ENCODE data around the gene RADIL. TPM values are rescaled to one million over a fixed set of nuclear protein-coding genes. Genes with fewer than 3 reads are reported as not detected.

Gene RADIL
- total RNA-seq, 3 donors from 2014 or later (not counting 1 experiment from before 2014, with no cell fraction given): not detected

- Mint-ChIP-seq H3K36me3 (no peaks in the 10 kb centered on the region), H3K9me3 (no peaks in the 10 kb centered on the region), H3K4me1 (peaks cover 0 to 5% of the 10 kb centered on the region in 2 donors), H3K4me3 (no peak overlapping the region), H3K27ac (no peak overlapping the region), H3K27me3 (ENCODE audit: low read depth in 2 of 2) (peaks cover 0 to 3% of the 10 kb centered on the region in 2 donors)
- TF ChIP-seq, protein P1, sequence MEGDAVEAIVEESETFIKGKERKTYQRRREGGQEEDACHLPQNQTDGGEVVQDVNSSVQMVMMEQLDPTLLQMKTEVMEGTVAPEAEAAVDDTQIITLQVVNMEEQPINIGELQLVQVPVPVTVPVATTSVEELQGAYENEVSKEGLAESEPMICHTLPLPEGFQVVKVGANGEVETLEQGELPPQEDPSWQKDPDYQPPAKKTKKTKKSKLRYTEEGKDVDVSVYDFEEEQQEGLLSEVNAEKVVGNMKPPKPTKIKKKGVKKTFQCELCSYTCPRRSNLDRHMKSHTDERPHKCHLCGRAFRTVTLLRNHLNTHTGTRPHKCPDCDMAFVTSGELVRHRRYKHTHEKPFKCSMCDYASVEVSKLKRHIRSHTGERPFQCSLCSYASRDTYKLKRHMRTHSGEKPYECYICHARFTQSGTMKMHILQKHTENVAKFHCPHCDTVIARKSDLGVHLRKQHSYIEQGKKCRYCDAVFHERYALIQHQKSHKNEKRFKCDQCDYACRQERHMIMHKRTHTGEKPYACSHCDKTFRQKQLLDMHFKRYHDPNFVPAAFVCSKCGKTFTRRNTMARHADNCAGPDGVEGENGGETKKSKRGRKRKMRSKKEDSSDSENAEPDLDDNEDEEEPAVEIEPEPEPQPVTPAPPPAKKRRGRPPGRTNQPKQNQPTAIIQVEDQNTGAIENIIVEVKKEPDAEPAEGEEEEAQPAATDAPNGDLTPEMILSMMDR (IDR thresholded peaks at IDR 0.05): no peak
- no peaks in the 10 kb centered on the region for H3K27me3 ChIP-seq (ENCODE audit: control insufficient read depth, insufficient read depth, low read length)
- ATAC-seq (no peak), DNase-seq (no peak)
- H3K36me3 ChIP-seq (ENCODE audit: control insufficient read depth, insufficient read depth, low read length): no peaks in the 10 kb centered on the region
- no peak overlapping the region for H3K4me3 ChIP-seq (ENCODE audit: low read length)
- H3K9me3 ChIP-seq (ENCODE audit: control insufficient read depth, insufficient read depth, low read length): no peaks in the 10 kb centered on the region
- WGBS (ENCODE audit: insufficient coverage): 96% methylated on average over 30 of the region's 30 CpGs
- H3K27ac ChIP-seq (ENCODE audit: low read length): no peak overlapping the region
- H3K4me1 ChIP-seq (ENCODE audit: control insufficient read depth, insufficient read depth, low read length): no peaks in the 10 kb centered on the region
- intact Hi-C loops (cut with micrococcal nuclease): no loop called here
These were observed 47.3 kb downstream of the RADIL start for GRCh38 chr7:4836206-4836661.

DNA sequence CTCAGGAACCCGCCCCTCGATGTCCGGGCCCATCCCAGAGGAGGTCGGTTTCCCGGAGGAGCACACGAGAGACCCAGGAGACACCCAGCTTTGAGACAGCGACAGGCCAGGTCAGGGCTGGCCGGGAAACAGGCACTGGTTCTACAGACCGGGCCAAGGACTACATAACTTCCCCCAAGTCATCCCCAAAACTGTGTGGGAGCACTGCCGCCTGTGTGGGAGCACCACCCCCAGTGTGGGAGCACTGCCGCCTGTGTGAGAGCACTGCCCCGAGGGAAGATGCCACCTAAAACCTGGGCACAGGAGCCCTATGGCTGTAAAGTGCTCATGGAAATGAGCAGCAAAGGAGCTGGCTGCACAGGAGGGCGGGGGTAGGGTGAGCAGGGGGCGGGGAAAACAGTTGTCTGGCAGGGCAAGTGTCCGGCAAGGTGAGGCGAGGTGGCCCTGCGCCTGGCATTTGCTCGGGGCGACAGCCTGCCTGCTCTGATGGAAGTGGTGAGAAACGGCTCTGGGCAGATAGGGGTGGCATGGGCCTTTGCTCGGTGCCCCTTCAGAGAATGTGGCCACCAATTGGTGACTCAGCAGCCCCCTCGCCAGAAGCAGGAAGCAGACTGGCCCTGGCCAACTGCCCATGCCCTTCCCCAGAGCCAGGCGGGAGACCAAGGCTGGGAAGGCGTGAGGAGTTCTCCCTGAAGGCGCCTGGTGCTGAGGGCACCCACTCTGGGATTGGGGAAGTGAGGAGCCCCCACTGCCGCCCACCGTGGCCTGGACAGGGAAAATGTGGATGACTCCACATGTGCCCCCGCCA lies 47.9 kb downstream of the RADIL start:
- no peak for DNase-seq
- Mint-ChIP-seq H3K9me3 (no peaks in the 10 kb centered on the region), H3K4me3 (no peak overlapping the region), H3K27ac (no peak overlapping the region), H3K36me3 (no peaks in the 10 kb centered on the region), H3K4me1 (peaks cover 0 to 5% of the 10 kb centered on the region in 2 donors), H3K27me3 (ENCODE audit: low read depth in 2 of 2) (peaks cover 0 to 3% of the 10 kb centered on the region in 2 donors)
- no peak overlapping the region for H3K27ac ChIP-seq (ENCODE audit: low read length)
- TF ChIP-seq, protein P1 (IDR thresholded peaks at IDR 0.05): no peak
- H3K27me3 ChIP-seq (ENCODE audit: control insufficient read depth, insufficient read depth, low read length): no peaks in the 10 kb centered on the region
- H3K36me3 ChIP-seq (ENCODE audit: control insufficient read depth, insufficient read depth, low read length): no peaks in the 10 kb centered on the region
- no peaks in the 10 kb centered on the region for H3K4me1 ChIP-seq (ENCODE audit: control insufficient read depth, insufficient read depth, low read length)
- intact Hi-C loops (cut with micrococcal nuclease): no loop called here
- no peak overlapping the region for H3K4me3 ChIP-seq (ENCODE audit: low read length)
- ATAC-seq: no peak
- H3K9me3 ChIP-seq (ENCODE audit: control insufficient read depth, insufficient read depth, low read length): no peaks in the 10 kb centered on the region
- WGBS (ENCODE audit: insufficient coverage): 84% methylated on average over 28 of the region's 28 CpGs

GRCh38 chr7:4834601-4835397 lies 48.7 kb downstream of the RADIL start:
- H3K27me3 ChIP-seq (ENCODE audit: control insufficient read depth, insufficient read depth, low read length): no peaks in the 10 kb centered on the region
- TF ChIP-seq, protein P1 (IDR thresholded peaks at IDR 0.05): no peak
- H3K27ac ChIP-seq (ENCODE audit: low read length): no peak overlapping the region
- H3K4me1 ChIP-seq (ENCODE audit: control insufficient read depth, insufficient read depth, low read length): no peaks in the 10 kb centered on the region
- DNase-seq (no peak), ATAC-seq (no peak)
- no peaks in the 10 kb centered on the region for H3K9me3 ChIP-seq (ENCODE audit: control insufficient read depth, insufficient read depth, low read length)
- intact Hi-C loops (cut with micrococcal nuclease): no loop called here
- H3K4me3 ChIP-seq (ENCODE audit: low read length): no peak overlapping the region
- Mint-ChIP-seq H3K4me3 (no peak overlapping the region), H3K36me3 (no peaks in the 10 kb centered on the region), H3K9me3 (no peaks in the 10 kb centered on the region), H3K4me1 (peaks cover 0 to 11% of the 10 kb centered on the region in 2 donors), H3K27me3 (ENCODE audit: low read depth in 2 of 2) (peaks cover 0 to 3% of the 10 kb centered on the region in 2 donors), H3K27ac (no peak overlapping the region)
- no peaks in the 10 kb centered on the region for H3K36me3 ChIP-seq (ENCODE audit: control insufficient read depth, insufficient read depth, low read length)
- 95% methylated on average over 60 of the region's 60 CpGs for WGBS (ENCODE audit: insufficient coverage)
